ENCODE data around the gene HCN4. TPM values are rescaled to one million over a fixed set of nuclear protein-coding genes. Genes with fewer than 3 reads are reported as not detected.

Gene HCN4
- total RNA-seq, 4 donors from 2014 or later, result not detected

DNA sequence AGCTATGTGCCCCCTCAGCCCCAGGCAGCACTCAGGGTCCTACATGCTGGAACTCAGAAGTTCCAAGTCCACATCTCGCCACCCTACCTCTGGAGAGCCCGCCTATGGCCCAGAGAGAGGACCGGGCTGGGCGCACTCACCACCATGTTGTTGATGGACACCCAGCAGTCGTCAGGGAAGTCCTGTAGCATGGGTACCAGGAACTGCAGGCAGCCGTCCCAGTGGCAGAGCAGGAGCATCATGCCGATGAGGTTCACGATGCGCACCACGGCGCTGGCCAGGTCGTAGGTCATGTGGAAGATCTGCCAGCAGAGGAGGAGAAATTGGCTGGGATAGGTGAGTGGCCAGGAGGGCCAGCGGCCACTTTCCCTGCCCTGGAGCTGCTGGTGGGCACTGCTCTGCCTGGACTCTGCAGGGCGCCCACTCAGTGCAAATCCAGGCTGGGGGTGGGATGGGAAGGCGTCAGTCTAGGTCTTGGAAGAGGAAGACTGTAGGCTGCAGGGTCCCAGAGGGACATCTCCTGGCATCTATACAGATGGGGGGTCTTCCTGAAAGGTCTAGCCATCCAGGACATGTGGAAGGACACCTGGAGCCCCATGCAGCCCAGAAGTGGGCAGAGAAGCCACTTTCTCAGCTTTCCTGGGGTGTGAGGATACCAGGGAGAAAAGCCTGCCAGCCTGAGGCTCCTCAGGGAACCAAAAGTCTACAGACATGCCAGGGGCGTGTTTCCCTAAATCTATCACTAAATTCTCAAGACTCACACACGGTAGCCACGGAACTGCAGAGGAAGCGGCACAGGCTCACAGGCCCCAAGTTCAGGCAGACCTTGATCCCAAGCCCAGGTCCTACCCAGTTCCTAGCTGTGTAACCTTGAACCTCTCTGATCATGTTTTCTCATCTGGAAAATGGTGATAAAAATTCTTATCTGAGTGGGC, 36.5 kb downstream of the HCN4 start:
- DNase-seq (no peak), ATAC-seq (no peak)
- Histone ChIP-seq H3K4me1 (no peaks in the 10 kb centered on the region), H3K9me3 (no peaks in the 10 kb centered on the region), H3K36me3 (no peaks in the 10 kb centered on the region), H3K27ac (no peak overlapping the region), H3K27me3 (no peaks in the 10 kb centered on the region), H3K4me3 (no peak overlapping the region)
- in situ Hi-C loops (cut with MboI; ENCODE audit: low sequenced_read_pairs in 4 of 4), result no loop called here
- intact Hi-C loops (cut with DNase I; ENCODE audit: low total_unique reads), result no loop called here
- no peak for TF ChIP-seq POLR2A (IDR thresholded peaks at IDR 0.05)
- TF ChIP-seq CTCF (IDR thresholded peaks at IDR 0.05 in 4 of 5, conservative IDR thresholded peaks at IDR 0.05 in 1 of 5), result no peak

DNA sequence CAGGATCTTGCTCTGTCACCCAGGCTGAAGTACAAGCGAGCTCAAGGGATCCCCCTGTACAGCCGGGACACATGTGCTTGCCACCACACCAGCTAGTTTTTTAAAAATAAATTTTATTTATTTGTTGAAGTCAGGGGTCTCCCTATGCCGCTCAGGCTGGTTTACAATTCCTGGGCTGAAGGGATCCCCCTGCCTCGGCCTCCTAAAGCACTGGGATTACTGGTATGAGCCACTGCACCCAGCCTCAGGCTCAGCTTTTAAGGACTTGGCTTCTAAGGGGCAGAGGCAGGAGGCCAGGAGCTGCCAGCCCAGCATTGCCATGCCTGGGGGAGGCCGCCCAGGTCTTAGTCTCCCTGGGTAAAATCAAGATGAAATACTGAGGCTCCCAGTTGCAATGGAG, 37.3 kb downstream of the HCN4 start:
- H3K27me3 ChIP-seq, result no peaks in the 10 kb centered on the region
- DNase-seq, result no peak
- TF ChIP-seq POLR2A (IDR thresholded peaks at IDR 0.05) (no peak), CTCF (IDR thresholded peaks at IDR 0.05 in 4 of 5, conservative IDR thresholded peaks at IDR 0.05 in 1 of 5) (no peak)
- in situ Hi-C loops (cut with MboI; ENCODE audit: low sequenced_read_pairs in 4 of 4) (no loop called here), intact Hi-C loops (cut with DNase I; ENCODE audit: low total_unique reads) (no loop called here)
- H3K27ac ChIP-seq, result no peak overlapping the region
- no peak for ATAC-seq
- H3K9me3 ChIP-seq, result no peaks in the 10 kb centered on the region
- no peaks in the 10 kb centered on the region for H3K36me3 ChIP-seq
- H3K4me3 ChIP-seq, result no peak overlapping the region
- no peaks in the 10 kb centered on the region for H3K4me1 ChIP-seq

GRCh38 chr15:73330206-73331051, 38.3 kb downstream of the HCN4 start:
- intact Hi-C loops (cut with DNase I; ENCODE audit: low total_unique reads), result no loop called here
- no peaks in the 10 kb centered on the region for H3K4me1 ChIP-seq
- no peak for DNase-seq
- in situ Hi-C loops (cut with MboI; ENCODE audit: low sequenced_read_pairs in 4 of 4), result no loop called here
- no peak for TF ChIP-seq CTCF (IDR thresholded peaks at IDR 0.05 in 4 of 5, conservative IDR thresholded peaks at IDR 0.05 in 1 of 5)
- TF ChIP-seq POLR2A (IDR thresholded peaks at IDR 0.05), result no peak
- no peak for ATAC-seq
- H3K9me3 ChIP-seq, result no peaks in the 10 kb centered on the region
- H3K4me3 ChIP-seq, result no peak overlapping the region
- H3K27me3 ChIP-seq, result no peaks in the 10 kb centered on the region
- no peaks in the 10 kb centered on the region for H3K36me3 ChIP-seq
- no peak overlapping the region for H3K27ac ChIP-seq

DNA sequence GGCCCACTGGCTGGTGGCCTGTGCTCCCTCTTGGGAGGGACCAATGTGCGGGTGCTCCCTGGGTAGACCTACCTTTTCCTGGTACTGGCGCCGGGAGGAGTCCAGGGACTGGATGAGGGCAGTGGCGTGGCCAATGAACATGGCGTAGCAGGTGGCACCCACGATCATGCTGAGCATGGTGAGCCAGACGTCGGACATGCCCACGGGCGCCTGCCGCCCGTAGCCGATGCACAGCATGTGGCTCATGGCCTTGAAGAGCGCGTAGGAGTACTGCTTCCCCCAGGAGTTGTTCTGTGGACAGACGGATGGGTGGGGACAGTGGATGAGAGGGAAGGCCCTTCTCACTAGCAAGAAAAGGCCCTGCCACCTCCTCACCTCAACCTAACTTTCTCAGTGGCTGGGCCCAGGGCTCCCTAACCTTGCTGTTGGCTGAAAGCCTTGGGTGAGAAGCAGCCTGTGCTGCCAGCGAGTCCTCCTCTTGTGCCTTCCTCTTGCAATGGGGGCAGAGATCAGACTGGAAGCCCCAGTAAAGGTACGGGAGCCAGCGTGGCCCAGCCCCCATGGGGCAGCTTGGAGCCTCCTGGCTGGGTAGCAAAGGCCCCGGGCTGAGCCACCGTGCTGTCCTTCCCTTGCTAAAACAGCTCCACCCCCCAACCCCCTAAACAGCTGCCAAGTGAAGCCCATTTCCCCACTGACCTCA, 39.1 kb downstream of the HCN4 start:
- H3K27ac ChIP-seq, result no peak overlapping the region
- TF ChIP-seq CTCF (IDR thresholded peaks at IDR 0.05 in 4 of 5, conservative IDR thresholded peaks at IDR 0.05 in 1 of 5) (no peak), POLR2A (IDR thresholded peaks at IDR 0.05) (no peak)
- intact Hi-C loops (cut with DNase I; ENCODE audit: low total_unique reads) (no loop called here), in situ Hi-C loops (cut with MboI; ENCODE audit: low sequenced_read_pairs in 4 of 4) (no loop called here)
- no peak for ATAC-seq
- peaks cover 0 to 2% (median 0%) of the 10 kb centered on the region in 3 donors for H3K27me3 ChIP-seq
- H3K36me3 ChIP-seq, result no peaks in the 10 kb centered on the region
- no peak overlapping the region for H3K4me3 ChIP-seq
- no peaks in the 10 kb centered on the region for H3K9me3 ChIP-seq
- H3K4me1 ChIP-seq, result no peaks in the 10 kb centered on the region
- DNase-seq, result no peak
